ENCODE data around the gene SBF2. TPM values are rescaled to one million over a fixed set of nuclear protein-coding genes. Genes with fewer than 3 reads are reported as not detected.
A peak's percentile ranks its signal among the peaks of the same experiment; 100 is the strongest.

Gene SBF2
- total and polyA plus RNA-seq, 2 of the 13 experiments (the other 11 are each of a cell fraction or from before 2014, with no cell fraction given) = 24.0 to 45.8 TPM

GRCh38 chr11:10288881-10289764 lies 4.9 kb downstream of the SBF2 start (continued):
- TF ChIP-seq MED1 (CRISPR knock-in tag; IDR thresholded peaks at IDR 0.05) = peak; percentile 77; the same call in 1 of the 2 replicates
- peak; percentile 76; the same call in 1 of the 3 replicates for TF ChIP-seq MXI1 (IDR thresholded peaks at IDR 0.05; ENCODE audit: borderline replicate concordance, low read depth, low read length)
- TF ChIP-seq ZNF234 (CRISPR knock-in tag; conservative IDR thresholded peaks at IDR 0.05) = no peak
- TF ChIP-seq RXRA (CRISPR knock-in tag; IDR thresholded peaks at IDR 0.05) = peak; percentile 87
- TF ChIP-seq ZFP37 (CRISPR knock-in tag; IDR thresholded peaks at IDR 0.05; ENCODE audit: borderline replicate concordance) = no peak
- TF ChIP-seq, protein P1, sequence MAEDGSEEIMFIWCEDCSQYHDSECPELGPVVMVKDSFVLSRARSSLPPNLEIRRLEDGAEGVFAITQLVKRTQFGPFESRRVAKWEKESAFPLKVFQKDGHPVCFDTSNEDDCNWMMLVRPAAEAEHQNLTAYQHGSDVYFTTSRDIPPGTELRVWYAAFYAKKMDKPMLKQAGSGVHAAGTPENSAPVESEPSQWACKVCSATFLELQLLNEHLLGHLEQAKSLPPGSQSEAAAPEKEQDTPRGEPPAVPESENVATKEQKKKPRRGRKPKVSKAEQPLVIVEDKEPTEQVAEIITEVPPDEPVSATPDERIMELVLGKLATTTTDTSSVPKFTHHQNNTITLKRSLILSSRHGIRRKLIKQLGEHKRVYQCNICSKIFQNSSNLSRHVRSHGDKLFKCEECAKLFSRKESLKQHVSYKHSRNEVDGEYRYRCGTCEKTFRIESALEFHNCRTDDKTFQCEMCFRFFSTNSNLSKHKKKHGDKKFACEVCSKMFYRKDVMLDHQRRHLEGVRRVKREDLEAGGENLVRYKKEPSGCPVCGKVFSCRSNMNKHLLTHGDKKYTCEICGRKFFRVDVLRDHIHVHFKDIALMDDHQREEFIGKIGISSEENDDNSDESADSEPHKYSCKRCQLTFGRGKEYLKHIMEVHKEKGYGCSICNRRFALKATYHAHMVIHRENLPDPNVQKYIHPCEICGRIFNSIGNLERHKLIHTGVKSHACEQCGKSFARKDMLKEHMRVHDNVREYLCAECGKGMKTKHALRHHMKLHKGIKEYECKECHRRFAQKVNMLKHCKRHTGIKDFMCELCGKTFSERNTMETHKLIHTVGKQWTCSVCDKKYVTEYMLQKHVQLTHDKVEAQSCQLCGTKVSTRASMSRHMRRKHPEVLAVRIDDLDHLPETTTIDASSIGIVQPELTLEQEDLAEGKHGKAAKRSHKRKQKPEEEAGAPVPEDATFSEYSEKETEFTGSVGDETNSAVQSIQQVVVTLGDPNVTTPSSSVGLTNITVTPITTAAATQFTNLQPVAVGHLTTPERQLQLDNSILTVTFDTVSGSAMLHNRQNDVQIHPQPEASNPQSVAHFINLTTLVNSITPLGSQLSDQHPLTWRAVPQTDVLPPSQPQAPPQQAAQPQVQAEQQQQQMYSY (CRISPR knock-in tag; IDR thresholded peaks at IDR 0.05) = no peak
- TF ChIP-seq TOPORS (CRISPR knock-in tag; IDR thresholded peaks at IDR 0.05) = no peak
- no peak for TF ChIP-seq ZNF124 (CRISPR knock-in tag; IDR thresholded peaks at IDR 0.05)
- TF ChIP-seq MAFG (CRISPR knock-in tag; IDR thresholded peaks at IDR 0.05) = no peak
- no peak for TF ChIP-seq RCOR2 (CRISPR knock-in tag; IDR thresholded peaks at IDR 0.05)
- TF ChIP-seq LCORL (IDR thresholded peaks at IDR 0.05) = no peak
- peak; percentile 98 for TF ChIP-seq LCORL (CRISPR knock-in tag; IDR thresholded peaks at IDR 0.05)
- TF ChIP-seq, protein P2, sequence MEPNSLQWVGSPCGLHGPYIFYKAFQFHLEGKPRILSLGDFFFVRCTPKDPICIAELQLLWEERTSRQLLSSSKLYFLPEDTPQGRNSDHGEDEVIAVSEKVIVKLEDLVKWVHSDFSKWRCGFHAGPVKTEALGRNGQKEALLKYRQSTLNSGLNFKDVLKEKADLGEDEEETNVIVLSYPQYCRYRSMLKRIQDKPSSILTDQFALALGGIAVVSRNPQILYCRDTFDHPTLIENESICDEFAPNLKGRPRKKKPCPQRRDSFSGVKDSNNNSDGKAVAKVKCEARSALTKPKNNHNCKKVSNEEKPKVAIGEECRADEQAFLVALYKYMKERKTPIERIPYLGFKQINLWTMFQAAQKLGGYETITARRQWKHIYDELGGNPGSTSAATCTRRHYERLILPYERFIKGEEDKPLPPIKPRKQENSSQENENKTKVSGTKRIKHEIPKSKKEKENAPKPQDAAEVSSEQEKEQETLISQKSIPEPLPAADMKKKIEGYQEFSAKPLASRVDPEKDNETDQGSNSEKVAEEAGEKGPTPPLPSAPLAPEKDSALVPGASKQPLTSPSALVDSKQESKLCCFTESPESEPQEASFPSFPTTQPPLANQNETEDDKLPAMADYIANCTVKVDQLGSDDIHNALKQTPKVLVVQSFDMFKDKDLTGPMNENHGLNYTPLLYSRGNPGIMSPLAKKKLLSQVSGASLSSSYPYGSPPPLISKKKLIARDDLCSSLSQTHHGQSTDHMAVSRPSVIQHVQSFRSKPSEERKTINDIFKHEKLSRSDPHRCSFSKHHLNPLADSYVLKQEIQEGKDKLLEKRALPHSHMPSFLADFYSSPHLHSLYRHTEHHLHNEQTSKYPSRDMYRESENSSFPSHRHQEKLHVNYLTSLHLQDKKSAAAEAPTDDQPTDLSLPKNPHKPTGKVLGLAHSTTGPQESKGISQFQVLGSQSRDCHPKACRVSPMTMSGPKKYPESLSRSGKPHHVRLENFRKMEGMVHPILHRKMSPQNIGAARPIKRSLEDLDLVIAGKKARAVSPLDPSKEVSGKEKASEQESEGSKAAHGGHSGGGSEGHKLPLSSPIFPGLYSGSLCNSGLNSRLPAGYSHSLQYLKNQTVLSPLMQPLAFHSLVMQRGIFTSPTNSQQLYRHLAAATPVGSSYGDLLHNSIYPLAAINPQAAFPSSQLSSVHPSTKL (CRISPR knock-in tag; IDR thresholded peaks at IDR 0.05) = peak; percentile 84
- TF ChIP-seq ZNF337 (CRISPR knock-in tag; IDR thresholded peaks at IDR 0.05; ENCODE audit: borderline replicate concordance, low read depth) = no peak
- TF ChIP-seq ZNF251 (CRISPR knock-in tag; IDR thresholded peaks at IDR 0.05) = no peak
- no peak for TF ChIP-seq ZNF468 (CRISPR knock-in tag; IDR thresholded peaks at IDR 0.05)
- no peak for TF ChIP-seq ZNF766 (CRISPR knock-in tag; IDR thresholded peaks at IDR 0.05; ENCODE audit: borderline replicate concordance)
- TF ChIP-seq, protein P3, sequence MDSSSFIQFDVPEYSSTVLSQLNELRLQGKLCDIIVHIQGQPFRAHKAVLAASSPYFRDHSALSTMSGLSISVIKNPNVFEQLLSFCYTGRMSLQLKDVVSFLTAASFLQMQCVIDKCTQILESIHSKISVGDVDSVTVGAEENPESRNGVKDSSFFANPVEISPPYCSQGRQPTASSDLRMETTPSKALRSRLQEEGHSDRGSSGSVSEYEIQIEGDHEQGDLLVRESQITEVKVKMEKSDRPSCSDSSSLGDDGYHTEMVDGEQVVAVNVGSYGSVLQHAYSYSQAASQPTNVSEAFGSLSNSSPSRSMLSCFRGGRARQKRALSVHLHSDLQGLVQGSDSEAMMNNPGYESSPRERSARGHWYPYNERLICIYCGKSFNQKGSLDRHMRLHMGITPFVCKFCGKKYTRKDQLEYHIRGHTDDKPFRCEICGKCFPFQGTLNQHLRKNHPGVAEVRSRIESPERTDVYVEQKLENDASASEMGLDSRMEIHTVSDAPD (CRISPR knock-in tag; IDR thresholded peaks at IDR 0.05) = peak; percentile 80
- TF ChIP-seq FLYWCH1 (CRISPR knock-in tag; IDR thresholded peaks at IDR 0.05) = no peak
- TF ChIP-seq NR2C2 (CRISPR knock-in tag; IDR thresholded peaks at IDR 0.05; ENCODE audit: borderline replicate concordance) = peak; percentile 49; the same call in 1 of the 2 replicates
- TF ChIP-seq ATRX (CRISPR knock-in tag; IDR thresholded peaks at IDR 0.05; ENCODE audit: borderline replicate concordance) = no peak
- peak; percentile 46; the same call in 1 of the 2 replicates for TF ChIP-seq ELF3 (CRISPR knock-in tag; IDR thresholded peaks at IDR 0.05)
